Loucy (cell line): ENCODE results near the gene HIC1.

Experiments used
- H2AFZ ChIP-seq: fragments of 200-600 bp; sonication (generic); 2 replicates; pipeline ENCODE4 v1.6.0; 2016; ENCODE audit warnings: antibody characterized with exemption, mild to moderate bottlenecking, low read length, moderate library complexity
- H3F3A ChIP-seq: fragments of 200-600 bp; 2 replicates; pipeline ENCODE4 v1.6.0; 2016; ENCODE audit warnings: antibody characterized with exemption, low read depth, mild to moderate bottlenecking
- H3K27me3 ChIP-seq: fragments of 200-600 bp; sonication (generic); 2 replicates; pipeline ENCODE4 v1.6.1; 2014; ENCODE audit warnings: low read length, mild to moderate bottlenecking; ENCODE audit not compliant: insufficient read depth, poor library complexity, severe bottlenecking
- H3K36me3 ChIP-seq: fragments of 200-600 bp; sonication (generic); 2 replicates; pipeline ENCODE4 v1.6.1; 2016; ENCODE audit warnings: low read length; ENCODE audit not compliant: insufficient read depth
- H3K4me1 ChIP-seq: fragments of 200-600 bp; sonication (generic); 2 replicates; pipeline ENCODE4 v1.5.1; 2014; ENCODE audit warnings: low read length, mild to moderate bottlenecking; ENCODE audit not compliant: insufficient read depth, poor library complexity, severe bottlenecking
- H3K4me2 ChIP-seq: fragments of 200-600 bp; sonication (generic); 2 replicates; pipeline ENCODE4 v1.6.0; 2014; ENCODE audit warnings: antibody characterized with exemption, low read length, low read depth, mild to moderate bottlenecking; ENCODE audit not compliant: poor library complexity, severe bottlenecking
- H3K4me3 ChIP-seq: fragments of 200-600 bp; sonication (generic); 2 replicates; pipeline ENCODE4 v1.5.1; 2014; ENCODE audit warnings: low read length, mild to moderate bottlenecking, mixed read lengths; ENCODE audit not compliant: poor library complexity, severe bottlenecking
- H3K79me2 ChIP-seq: fragments of 200-600 bp; sonication (generic); 2 replicates; pipeline ENCODE4 v1.6.1; 2014; ENCODE audit warnings: low read length; ENCODE audit not compliant: insufficient read depth
- H3K9ac ChIP-seq: fragments of 200-600 bp; sonication (generic); 2 replicates; pipeline ENCODE4 v1.6.0; 2014; ENCODE audit warnings: mild to moderate bottlenecking, low read depth, low read length, moderate library complexity; ENCODE audit not compliant: poor library complexity, severe bottlenecking
- H3K9me2 ChIP-seq: fragments of 200-600 bp; sonication (generic); replicated peaks from 2 replicates; pipeline ENCODE4 v1.6.1; 2016; ENCODE audit warnings: low read depth, low read length, mixed read lengths
- H3K9me3 ChIP-seq: fragments of 200-600 bp; sonication (generic); 2 replicates; pipeline ENCODE4 v1.6.1; 2014; ENCODE audit warnings: mild to moderate bottlenecking, antibody characterized with exemption, low read length, low read depth; ENCODE audit not compliant: insufficient read depth
- H4K20me1 ChIP-seq: fragments of 200-600 bp; sonication (generic); 2 replicates; pipeline ENCODE4 v1.6.0; 2014; ENCODE audit warnings: antibody characterized with exemption, low read length, mild to moderate bottlenecking; ENCODE audit not compliant: insufficient read depth, poor library complexity, severe bottlenecking
- CTCF ChIP-seq: fragments of 200-600 bp; sonication (generic); conservative IDR thresholded peaks from 2 replicates; pipeline ENCODE4 v1.5.1; 2014; ENCODE audit warnings: mild to moderate bottlenecking, antibody characterized with exemption, low read length
- EZH2phosphoT487 ChIP-seq: fragments of 200-600 bp; IDR thresholded peaks from 2 replicates; pipeline ENCODE4 v1.6.1; 2018; ENCODE audit warnings: antibody characterized with exemption, mild to moderate bottlenecking, moderate library complexity, borderline replicate concordance

The HIC1 gene

GRCh38 chr17:2050300-2051060 is 4.4 kb upstream of the HIC1 start:
- Histone ChIP-seq H3K4me2 (peak overlapping the region; percentile 53), H3K9ac (no peak overlapping the region), H4K20me1 (peaks cover 6% of the 10 kb centered on the region), H3F3A (no peaks in the 10 kb centered on the region), H3K4me3 (peak overlapping the region; percentile 69), H3K79me2 (no peaks in the 10 kb centered on the region), H3K27me3 (no peaks in the 10 kb centered on the region), H3K4me1 (peaks cover 22% of the 10 kb centered on the region), H3K9me3 (no peaks in the 10 kb centered on the region), H3K36me3 (no peaks in the 10 kb centered on the region), H2AFZ (no peak overlapping the region), H3K9me2 (no peaks in the 10 kb centered on the region)
- no peak for TF ChIP-seq EZH2phosphoT487
- TF ChIP-seq CTCF = no peak

GRCh38 chr17:2051061-2051932 is 3.6 kb upstream of the HIC1 start:
- H4K20me1 ChIP-seq = peaks cover 6% of the 10 kb centered on the region
- no peak overlapping the region for H2AFZ ChIP-seq
- no peak overlapping the region for H3K4me3 ChIP-seq
- no peaks in the 10 kb centered on the region for H3K9me3 ChIP-seq
- H3K27me3 ChIP-seq = no peaks in the 10 kb centered on the region
- H3K9ac ChIP-seq = no peak overlapping the region
- TF ChIP-seq CTCF (no peak), EZH2phosphoT487 (no peak)
- peaks cover 22% of the 10 kb centered on the region for H3K4me1 ChIP-seq
- H3F3A ChIP-seq = no peaks in the 10 kb centered on the region
- no peaks in the 10 kb centered on the region for H3K36me3 ChIP-seq
- no peak overlapping the region for H3K4me2 ChIP-seq
- no peaks in the 10 kb centered on the region for H3K79me2 ChIP-seq
- H3K9me2 ChIP-seq = no peaks in the 10 kb centered on the region

GRCh38 chr17:2051933-2052559 is 2.9 kb upstream of the HIC1 start:
- H2AFZ ChIP-seq = no peak overlapping the region
- H3K4me1 ChIP-seq = peaks cover 22% of the 10 kb centered on the region
- H3K4me2 ChIP-seq = no peak overlapping the region
- H3K9ac ChIP-seq = no peak overlapping the region
- H3F3A ChIP-seq = no peaks in the 10 kb centered on the region
- H3K27me3 ChIP-seq = no peaks in the 10 kb centered on the region
- TF ChIP-seq CTCF (no peak), EZH2phosphoT487 (no peak)
- no peaks in the 10 kb centered on the region for H3K9me2 ChIP-seq
- H3K79me2 ChIP-seq = no peaks in the 10 kb centered on the region
- H3K4me3 ChIP-seq = no peak overlapping the region
- H4K20me1 ChIP-seq = peaks cover 6% of the 10 kb centered on the region
- H3K9me3 ChIP-seq = no peaks in the 10 kb centered on the region
- H3K36me3 ChIP-seq = no peaks in the 10 kb centered on the region
